Astrocyte of the hippocampus (primary cell): ENCODE measurements around the gene ZC3H4.

ENCODE experiments used
- DNase-seq: peaks from one replicate; pipeline ENCODE4 v3.0.0; 2011; ENCODE audit warnings: low read depth, low spot score

ZC3H4 gene

DNA sequence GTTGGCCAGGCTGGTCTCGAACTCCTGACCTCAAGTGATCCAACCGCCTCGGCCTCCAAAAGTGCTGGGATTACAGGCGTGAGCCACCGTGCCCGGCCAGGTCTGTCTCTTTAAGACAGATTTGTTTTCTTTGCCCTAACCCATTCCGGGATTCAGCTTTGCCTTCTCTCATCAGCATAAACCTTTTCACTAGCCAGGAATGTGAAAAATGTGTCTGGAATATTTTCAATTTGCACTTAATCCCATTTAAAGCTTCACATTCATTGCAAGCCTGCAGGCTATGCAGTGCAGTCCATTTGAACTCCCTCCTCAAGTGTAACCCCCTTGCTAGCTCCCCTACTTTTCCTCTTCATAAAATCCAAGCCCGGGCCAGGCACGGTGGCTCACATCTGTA lies 64.3 kb downstream of the ZC3H4 start:
- DNase-seq = peak; percentile 88

DNA sequence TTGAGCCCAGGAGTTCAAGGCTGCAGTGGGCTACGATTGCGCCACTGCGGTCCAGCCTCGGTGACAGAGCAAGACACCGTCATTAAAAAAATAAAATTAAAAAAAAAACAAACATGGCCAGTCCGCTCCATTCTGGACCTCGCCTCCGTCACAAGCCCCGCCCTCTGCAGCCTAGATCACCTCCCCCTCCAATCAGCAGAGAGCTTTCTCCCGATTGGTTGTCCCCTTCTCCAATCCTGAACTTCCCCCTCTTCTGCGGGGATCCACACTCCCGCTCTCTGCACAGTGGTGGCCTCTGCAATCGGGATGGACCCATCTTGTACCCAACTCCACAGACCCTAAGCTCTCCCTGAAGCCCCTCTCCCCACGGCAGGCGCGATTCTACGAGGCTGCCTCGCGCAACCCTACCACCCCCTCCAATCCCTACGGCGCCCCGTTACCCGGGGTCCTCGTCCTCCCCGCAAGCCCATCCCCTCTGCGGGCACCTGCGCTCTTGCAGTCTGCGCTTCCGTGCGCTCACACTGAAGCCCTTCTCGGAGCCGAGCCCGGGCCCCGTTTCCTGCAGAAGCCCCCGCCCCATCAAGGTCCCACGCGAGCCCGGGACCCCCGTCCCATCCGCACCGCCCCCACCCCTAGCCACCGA lies 65.7 kb downstream of the ZC3H4 start:
- DNase-seq = peak; percentile 94

DNA sequence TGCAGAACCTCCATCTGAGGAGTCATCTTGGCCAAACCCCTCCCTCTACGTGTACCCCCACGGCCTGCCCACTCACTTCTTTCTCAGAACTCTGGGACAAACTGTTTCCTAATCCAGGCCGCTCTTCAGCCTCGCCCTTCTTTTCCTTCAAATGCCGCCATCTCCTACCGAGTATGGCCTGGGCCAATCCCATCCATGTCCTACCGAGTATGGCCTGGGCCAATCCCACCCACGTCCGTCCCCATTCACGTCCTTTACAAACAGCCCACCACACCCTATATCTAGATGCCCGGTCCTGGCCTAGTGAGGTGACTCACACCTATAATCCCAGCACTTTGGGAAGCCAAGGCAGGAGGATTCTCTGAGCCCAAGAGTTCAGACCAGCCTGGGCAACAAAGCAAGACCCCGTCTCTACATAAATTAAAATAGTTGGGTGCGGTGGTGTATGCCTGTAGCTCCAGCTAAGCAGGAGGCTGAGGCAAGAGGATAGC lies 66.3 kb downstream of the ZC3H4 start:
- DNase-seq = no peak

DNA sequence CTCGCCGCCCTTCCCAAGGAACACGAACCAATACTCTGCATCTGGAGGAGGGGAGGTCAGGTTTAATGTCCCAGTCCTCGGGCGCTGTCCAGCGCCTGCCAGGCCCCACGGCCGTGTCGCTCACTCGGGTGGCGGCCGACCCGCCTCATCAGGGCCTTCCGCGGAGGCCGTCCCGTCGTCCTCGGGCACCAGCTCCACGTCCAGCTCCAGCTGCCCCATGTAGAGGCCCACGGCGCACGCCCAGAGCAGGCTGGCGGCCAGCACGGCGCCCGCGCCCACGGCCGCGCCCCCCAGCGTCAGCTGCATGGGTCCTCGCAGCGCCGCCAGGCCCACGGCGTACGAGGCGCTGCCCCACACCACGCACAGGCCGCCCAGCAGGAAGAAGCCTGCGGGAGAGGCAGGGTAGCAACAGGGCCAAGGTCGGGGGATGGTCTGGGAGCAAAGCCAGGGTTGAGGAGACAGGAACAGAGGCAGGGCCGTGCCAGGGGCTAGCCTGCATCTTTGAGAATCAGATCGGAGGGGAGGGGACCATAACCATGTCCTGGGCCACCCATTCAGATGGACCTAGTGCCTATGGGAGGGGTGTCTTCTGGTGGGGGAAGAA lies 67.6 kb downstream of the ZC3H4 start:
- DNase-seq = no peak

DNA sequence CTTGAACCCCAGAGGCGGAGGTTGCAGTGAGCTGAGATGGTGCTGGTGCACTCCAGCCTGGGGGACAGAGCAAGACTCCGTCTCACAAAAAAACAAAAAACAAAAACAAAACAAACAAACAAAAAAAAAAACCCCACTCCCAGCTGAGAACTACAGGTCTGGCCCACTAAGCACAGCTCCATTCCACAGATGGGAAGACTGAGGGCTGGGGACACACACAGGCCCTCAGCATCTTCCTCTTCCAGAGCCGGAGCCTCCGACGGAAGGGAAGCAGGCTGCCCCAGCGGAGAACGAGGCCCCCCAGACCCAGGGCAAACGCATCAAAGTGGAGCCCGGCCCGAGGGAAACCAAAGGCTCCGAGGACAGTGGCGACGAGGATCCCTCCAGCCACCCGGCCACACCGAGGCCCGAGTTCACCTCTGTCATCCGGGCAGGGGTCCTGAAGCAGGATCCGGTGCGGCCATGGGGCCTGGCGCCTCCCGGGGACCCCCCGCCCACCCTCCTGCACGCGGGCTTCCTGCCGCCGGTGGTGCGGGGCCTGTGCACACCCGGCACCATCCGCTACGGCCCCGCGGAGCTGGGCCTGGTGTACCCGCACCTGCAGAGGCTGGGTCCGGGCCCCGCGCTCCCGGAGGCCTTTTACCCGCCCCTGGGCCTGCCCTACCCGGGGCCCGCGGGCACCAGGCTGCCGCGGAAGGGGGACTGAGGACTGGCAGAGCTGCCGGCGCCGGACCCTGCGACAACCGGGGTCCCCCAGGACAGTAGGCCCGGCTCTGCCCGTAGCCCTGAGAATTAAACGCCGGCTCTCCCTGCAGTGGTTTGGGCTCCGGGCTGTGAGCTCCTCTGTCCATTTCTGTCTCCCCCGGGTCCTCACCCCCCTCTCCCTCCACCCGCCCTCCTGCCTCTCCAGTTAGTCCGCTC lies 68.4 kb downstream of the ZC3H4 start:
- DNase-seq = no peak

DNA sequence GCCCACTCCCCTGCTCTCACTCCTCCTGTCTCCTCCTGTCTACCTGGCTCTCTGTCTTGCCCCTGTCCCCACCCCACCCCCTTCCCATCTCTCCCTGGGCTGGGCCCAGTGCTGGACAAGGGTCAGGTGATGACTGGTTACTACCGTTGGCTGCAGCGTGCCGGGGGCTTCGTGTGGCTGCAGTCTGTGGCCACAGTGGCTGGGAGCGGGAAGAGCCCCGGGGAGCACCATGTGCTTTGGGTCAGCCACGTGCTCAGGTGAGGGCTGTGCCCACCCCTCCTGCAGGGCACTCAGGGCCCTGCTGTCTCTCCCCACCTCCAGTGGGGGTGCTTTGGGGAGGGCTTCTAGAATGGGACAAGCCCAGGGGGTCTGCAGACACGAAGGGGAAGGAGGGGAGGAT lies 72.7 kb downstream of the ZC3H4 start:
- no peak for DNase-seq

DNA sequence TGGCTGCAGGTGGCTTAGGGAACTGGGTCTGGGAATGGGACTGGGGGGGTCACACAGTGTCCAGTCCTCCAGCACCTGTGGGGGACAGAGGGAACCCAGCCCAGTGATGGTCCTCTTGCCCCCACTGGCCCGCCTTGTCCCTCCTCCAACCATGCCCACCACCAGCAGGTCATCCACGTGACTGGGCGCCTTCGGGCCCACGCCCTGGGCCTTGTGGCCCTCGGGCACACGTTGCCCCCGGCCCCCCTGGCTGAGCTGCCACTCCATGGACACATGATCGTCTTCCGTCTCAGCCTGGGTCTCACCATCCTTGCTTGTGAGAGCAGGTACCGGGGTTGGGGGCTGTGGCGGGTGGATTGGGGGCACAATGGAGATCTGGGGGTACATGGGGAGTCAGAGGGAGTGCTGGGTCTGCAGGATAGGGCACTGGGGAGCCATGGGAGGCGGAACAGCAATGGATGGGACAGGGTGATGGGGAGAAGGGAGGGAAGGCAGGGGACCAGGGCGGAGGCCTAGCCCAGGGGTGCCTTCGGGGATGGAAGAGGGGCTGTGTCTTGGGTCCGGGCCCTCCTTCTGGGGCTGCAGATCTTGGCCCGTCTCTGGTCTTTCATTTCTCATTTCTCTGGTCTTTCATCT lies 74.2 kb downstream of the ZC3H4 start:
- no peak for DNase-seq

DNA sequence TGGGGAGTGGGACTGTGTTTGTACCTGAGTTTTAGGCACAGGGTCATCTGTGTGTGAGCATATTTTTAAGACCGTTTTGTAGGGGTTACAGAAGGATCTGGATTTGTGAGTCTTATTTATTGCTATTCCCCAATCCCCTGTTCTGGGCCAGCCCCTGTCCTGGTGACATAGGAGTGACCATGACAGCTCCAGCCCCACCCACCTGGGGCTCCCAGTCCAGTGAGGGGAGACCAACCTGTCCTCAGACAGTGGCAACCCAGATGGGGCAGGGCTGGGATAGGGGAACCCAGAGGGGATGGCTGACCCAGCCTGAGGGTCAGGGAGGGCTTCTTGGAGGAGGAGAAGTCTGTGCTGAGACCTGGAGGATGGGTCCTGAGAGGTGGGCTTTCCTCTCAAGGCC lies 75.8 kb downstream of the ZC3H4 start:
- no peak for DNase-seq

DNA sequence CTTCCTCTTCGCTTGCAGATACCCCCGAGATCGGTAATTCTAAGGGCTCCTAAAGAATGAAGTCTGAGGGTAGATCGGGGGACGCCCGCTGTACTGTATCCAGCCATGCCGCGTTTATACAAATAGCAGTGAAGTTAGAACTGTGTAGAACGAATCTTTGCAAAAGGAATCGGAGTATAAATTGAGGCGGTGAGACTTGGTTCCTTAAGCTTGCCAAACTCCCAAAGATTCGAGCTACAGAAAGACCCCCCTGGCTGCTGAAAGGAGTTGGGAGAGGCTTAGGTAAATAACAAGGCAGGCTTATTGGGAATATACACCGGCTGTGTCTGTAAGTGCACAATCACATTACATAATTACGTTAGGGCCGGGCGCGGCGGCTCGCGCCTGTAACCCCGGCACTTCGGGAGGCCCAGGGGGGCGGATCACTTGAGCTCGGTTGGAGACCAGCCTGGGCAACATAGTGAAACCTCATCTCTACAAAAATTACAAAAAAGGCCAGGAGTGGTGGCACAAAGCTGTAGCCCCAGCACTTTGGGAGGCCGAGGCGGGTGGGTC lies 77.4 kb downstream of the ZC3H4 start:
- no peak for DNase-seq

DNA sequence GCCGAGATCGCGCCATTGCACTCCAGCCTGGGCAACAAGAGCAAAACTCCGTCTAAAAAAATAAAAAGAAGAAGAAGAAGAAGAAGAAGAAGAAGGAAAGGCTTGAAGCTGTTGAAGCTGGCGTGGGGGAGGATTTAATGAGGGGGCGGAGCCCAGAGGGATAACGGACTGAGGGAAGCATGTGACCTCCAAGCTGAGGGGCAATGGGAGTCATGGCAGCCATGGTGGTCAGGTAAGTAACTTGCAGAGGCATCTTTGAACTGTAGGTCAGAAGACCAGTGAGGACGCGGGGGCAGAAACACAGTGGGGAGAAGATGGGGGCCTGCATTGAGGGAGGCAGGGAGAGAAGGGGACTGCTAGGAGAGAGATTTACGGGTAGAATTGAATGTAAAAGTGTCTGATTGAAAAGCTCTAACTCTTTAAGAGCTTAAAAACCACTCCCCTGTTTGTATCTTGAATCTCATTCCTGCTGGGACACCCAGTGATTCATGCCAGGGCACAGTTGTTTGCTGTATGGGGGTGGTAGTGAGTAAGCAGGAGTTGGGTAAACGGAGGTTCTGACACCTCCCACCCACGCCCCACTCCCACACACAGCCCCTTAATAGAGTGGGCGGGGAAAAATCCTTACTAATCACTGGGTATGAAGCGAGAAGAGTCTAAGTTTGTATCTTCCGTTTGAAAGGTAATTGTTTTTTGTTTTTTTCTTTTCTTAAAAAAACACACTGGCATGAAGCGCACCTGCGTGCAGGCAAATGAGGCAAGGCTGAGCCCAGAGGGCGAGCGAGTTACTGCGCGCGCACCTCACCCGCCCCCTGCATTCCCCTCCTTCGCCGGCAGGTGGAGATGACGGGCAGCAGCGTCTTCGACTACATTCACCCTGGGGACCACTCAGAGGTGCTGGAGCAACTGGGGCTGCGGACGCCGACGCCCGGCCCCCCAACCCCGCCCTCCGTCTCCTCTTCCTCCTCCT lies 78.2 kb downstream of the ZC3H4 start:
- peak; percentile 95 for DNase-seq

DNA sequence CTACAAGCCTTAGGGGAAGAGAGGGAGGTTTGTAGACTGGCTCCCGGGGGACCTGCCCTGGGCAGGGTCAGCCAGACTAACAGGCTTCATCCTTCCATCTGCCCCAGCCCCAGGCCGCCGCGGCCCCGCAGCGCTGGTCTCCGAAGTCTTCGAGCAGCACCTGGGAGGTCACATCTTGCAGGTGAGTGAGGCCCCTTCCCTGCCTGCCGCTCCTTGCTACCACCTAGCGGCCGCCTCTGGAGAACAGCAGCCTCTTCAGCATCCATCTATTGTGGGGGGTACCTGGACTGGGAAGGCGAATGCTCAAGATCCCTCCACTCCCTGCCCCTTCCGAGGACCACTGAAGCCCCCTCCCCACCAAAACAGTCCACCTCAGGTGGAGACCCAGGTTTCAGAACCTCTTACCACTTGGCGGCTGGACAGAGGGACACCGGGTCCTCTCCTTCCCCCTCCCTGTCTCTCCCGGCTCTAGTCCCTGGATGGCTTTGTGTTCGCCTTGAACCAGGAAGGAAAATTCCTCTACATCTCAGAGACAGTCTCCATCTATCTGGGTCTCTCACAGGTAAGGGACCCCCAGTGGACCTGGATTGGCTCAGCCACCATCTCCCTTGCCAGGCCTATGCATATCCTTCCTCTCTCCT lies 81.3 kb downstream of the ZC3H4 start:
- DNase-seq = peak; percentile 50

DNA sequence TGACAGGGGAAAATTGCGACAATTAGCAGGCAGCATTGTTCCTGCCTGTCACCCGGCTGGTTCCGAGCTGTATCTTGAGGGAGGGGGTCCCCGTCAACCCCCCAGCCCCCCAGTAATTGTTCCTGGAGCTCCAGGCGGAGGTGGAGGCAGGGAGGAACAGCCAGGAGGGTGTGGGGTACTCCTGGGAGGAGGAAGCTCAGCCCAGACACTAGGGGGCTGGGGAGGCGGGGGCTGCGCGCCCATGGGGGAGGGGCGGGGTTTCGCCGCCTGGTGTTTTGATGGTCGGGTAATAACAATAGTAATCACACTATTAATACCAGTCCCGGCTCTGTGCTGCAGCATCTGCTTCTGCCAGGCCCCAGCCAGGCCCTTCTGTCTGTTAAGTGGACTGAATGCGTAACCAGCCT lies 85.4 kb downstream of the ZC3H4 start:
- no peak for DNase-seq

DNA sequence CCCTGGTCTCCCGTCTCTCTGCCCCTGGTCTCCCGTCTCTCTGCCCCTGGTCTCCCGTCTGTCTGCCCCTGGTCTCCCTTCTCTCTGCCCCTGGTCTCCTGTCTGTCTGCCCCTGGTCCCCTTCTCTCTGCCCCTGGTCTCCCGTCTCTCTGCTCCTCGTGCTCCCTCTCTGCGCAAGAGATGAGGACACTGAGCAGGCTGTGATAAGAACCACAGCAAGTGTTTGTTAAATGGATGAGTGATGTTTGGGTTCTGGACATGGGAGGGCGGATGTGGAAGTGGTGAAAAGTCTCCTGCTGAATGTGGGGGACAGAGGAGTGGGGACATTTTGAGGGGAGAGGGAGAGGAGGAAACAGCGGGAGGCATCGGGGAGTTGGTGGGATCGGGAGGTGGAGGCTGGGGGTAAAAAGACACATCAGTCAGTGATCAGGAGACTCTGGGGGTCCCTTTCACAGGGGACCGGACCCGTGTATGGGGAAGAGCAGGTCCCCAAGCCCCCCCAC lies 85.9 kb downstream of the ZC3H4 start:
- no peak for DNase-seq

DNA sequence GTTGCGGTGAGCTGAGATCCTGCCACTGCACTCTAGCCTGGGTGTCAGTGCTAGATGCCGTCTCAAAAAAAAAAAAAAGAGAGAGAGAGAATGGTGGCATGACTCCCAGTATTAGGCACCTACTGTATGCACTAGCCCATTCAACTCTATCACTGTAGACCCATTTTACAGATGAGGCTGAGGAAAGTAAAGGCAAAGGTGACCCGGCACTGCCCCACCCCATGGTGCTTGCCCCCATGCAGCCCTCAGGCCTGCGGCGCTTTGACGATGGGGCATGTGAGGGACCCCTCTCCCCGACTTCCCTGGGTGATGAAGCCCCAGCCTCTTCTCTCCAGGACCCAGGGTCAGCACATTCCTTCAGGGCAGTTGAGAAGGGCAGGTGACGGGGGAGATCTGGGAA lies 86.7 kb downstream of the ZC3H4 start:
- DNase-seq = no peak

DNA sequence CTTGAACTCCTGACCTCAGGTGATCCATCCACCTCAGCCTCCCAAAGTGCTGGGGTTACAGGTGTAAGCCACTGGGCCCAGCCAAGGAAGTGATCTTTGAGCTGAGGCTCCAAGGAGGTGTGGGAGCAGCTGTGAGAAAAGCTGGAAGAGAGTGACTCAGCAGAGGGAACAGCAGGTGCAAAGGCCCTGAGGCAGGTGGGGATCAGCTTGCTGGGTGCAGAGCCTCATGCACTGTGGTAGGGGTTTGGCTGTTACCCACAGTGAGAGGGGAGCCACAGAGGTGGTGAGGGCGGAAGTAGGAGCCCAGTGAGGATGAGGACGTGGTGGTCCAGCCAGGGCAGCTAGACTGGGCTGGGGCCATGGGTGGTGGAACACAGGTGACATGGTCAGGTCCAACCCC lies 87.4 kb downstream of the ZC3H4 start:
- no peak for DNase-seq

DNA sequence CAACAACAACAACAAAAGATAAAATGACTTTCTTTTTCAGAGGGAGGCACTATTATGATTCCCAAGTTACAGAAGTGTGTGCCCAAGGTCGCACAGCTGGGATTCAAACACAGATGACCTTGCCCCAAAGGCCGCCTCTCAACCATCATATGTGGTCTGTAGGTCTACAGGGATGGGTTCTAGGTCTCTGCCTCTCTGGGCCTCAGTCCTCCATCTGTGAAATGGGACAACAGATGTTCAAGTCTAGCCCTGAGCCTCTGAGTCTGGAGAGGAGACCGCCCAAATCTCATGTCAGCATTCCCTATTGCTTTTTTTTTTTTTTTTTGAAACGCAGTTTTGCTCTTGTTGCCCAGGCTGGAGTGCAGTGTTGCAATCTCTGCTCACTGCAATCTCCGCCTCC lies 89.1 kb downstream of the ZC3H4 start:
- no peak for DNase-seq

DNA sequence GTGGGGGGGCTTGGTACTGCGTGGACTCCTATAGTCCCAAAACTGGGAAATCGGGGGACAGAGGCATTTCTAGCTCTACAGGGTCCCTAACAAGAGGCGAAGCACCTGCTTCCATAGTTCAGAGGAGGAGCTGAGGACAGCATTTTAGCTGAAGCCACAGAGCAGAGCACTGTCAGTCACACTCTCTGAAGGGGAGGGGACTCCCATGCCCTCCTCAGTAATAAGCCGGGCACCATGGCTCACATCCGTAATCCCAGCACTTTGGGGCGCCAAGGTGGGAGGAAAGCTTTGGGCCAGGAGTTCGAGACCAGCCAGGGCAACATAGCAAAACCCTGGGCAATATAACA lies 90.2 kb downstream of the ZC3H4 start:
- no peak for DNase-seq

DNA sequence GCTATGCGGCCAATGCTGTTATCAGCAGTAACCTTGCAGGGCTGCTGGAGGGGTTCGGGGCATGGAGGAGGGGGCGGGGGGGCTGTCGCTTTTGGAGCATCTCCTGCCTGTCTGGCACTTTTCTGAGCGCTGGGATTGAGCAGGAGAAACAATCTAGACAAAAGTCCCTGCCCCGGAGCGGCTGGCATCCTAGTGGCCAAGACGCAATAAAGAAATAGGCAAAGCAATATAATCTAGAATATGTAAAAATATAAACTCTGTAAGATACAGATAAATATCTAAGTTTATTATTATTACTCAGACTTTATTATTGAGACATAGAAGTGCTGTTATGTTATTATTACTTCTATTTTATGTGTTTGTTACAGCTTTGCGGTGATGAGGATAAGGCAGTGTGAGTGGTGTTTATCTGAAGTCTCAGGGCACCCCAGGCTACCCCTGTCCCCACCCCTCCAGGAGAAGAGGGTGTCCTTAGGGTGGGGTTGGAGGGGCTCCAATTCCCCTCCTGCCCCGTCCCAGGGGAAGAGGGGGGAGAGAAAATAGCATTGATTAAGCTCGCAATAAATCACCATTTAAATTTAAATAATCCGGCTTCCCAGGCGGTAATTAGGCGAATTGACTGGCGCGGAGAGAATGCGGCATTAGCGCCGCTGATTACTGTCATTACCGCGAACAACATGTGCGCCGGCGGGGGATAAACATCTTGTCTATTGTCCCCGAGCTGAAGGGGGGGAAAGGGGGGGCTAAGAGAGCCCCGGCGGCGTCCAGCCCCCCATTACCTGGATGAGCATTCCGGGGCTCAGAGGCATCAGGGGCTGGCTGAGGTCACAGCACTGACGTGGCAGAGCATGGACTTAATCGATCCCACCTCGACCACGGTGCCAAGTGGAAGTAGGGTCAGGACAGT lies 90.8 kb downstream of the ZC3H4 start:
- no peak for DNase-seq

DNA sequence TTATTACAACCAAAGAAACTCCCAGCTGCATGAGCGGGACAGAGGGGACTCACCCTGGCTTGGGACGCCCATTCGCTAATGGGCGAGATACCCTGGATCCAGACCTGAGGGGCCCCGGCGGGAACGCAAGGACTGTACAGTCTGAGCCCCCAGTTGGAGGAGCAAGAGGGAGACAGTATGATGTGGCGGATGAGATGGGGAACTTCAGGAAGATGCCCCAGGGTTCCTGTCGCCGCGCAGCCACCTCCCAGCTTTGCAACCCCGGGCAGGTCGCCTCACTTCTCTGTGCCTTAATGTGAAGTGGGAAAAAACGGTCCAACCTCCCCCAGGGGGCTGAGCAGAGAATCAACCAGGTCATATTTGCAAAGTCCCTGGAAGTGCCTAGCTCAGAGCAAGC lies 91.4 kb downstream of the ZC3H4 start:
- no peak for DNase-seq
